Spleen (tissue), 7 donors: ENCODE results near the gene CD9.
"Not testable (repeated sequence)": the region's sequence is repeated elsewhere in the genome, so short reads cannot be mapped to it uniquely, and the experiment has no call there.

Experiments
- POLR2A ChIP-seq, 3 donors: fragments of 450-650 bp; IDR thresholded peaks; one replicate each; pipeline ENCODE4 v1.5.1; 2017; ENCODE audit warnings: antibody characterized with exemption in 3 of 3, mild to moderate bottlenecking in 1 of 3
- POLR2AphosphoS5 ChIP-seq, 3 donors: sonication (generic); formaldehyde crosslinking; IDR thresholded peaks; one replicate each; pipeline ENCODE4 v1.5.1; 2017; ENCODE audit warnings: antibody characterized with exemption in 3 of 3
- TF ChIP-seq, protein P1 (sequence below), 11 experiments: fragments of 200-600 bp in 7 of 11; fragments of 450-650 bp in 4 of 11; sonication (generic) in 4 of 11; IDR thresholded peaks in 8 of 11; conservative IDR thresholded peaks in 3 of 11; 1 replicate in 7 of 11; 2 replicates in 4 of 11; pipeline versions ENCODE4 v1.4.0 to v1.8.0; 2016 to 2021; ENCODE audit warnings: antibody characterized with exemption in 11 of 11, inconsistent platforms in 4 of 11, mild to moderate bottlenecking in 1 of 11
- donor health status: DM: no; HTN: no; CAD: no; lungs with moderate emphysema.
- donor health status: DM: no; HTN: no; CAD: no.
- donor health status: DM: no; HTN: no; CAD: no.

DNA sequence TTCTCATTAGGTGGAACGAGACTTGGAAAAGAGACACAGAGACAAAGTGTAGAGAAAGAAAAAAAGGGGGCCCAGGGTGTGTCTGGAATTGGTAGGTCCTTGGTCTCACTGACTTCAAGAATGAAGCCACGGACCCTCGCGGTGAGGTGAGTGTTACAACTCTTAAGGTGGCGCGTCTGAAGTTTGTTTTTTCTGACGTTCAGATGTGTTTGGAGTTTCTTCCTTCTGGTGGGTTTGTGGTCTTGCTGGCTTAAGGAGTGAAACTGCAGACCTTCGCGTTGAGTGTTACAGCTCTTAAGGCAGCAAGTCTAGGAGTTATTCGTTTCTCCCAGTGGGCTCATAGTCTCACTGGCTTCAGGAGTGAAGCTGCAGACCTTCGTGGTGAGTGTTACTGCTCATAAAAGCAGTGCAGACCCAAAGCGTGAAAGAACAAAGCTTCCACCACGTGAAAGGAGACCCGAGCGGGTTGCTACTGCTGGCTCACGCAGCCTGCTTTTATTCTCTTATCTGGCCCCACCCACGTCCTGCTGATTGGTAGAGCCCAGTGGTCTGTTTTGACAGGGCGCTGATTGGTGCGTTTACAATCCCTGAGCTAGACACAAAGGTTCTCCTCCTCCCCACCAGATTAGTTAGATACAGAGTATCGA, 10.1 kb upstream of the CD9 start:
- not testable (repeated sequence) for TF ChIP-seq POLR2A, POLR2AphosphoS5 (IDR thresholded peaks at IDR 0.05)
- TF ChIP-seq, protein P1, sequence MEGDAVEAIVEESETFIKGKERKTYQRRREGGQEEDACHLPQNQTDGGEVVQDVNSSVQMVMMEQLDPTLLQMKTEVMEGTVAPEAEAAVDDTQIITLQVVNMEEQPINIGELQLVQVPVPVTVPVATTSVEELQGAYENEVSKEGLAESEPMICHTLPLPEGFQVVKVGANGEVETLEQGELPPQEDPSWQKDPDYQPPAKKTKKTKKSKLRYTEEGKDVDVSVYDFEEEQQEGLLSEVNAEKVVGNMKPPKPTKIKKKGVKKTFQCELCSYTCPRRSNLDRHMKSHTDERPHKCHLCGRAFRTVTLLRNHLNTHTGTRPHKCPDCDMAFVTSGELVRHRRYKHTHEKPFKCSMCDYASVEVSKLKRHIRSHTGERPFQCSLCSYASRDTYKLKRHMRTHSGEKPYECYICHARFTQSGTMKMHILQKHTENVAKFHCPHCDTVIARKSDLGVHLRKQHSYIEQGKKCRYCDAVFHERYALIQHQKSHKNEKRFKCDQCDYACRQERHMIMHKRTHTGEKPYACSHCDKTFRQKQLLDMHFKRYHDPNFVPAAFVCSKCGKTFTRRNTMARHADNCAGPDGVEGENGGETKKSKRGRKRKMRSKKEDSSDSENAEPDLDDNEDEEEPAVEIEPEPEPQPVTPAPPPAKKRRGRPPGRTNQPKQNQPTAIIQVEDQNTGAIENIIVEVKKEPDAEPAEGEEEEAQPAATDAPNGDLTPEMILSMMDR (IDR thresholded peaks at IDR 0.05 in 8 of 11, conservative IDR thresholded peaks at IDR 0.05 in 3 of 11), result not testable (repeated sequence)
